Aorta (tissue), 5 donors: Measurements from ENCODE around the gene ROBO1. TPM values are rescaled to one million over a fixed set of nuclear protein-coding genes. Genes with fewer than 3 reads are reported as not detected.

Source experiments
- ATAC-seq: fragments of 200-7000 bp; cut with Tn5 transposase; one replicate; pipeline ENCODE4 v1.9.1; 2022; ENCODE audit warnings: moderate library complexity; ENCODE audit not compliant: low FRiP score
- DNase-seq, 2 donors: peaks; one replicate each; pipeline ENCODE4 v3.0.0-alpha.2; 2020
- H3K27ac ChIP-seq, 2 donors: one replicate each; pipeline ENCODE4 v1.5.1; 2013; ENCODE audit warnings: low read length in 2 of 2, mild to moderate bottlenecking in 2 of 2, moderate library complexity in 2 of 2, control low read depth in 1 of 2, inconsistent platforms in 1 of 2, low read depth in 1 of 2
- H3K27me3 ChIP-seq, 2 donors: one replicate each; pipeline ENCODE4 v1.6.1; 2013; ENCODE audit warnings: control low read depth in 1 of 2, low read length in 1 of 2, mild to moderate bottlenecking in 1 of 2, moderate library complexity in 1 of 2; ENCODE audit not compliant: insufficient read depth in 2 of 2, control insufficient read depth in 1 of 2
- H3K36me3 ChIP-seq, 2 donors: one replicate each; pipeline ENCODE4 v1.6.1; 2013; ENCODE audit warnings: control low read depth in 1 of 2, low read length in 1 of 2, mild to moderate bottlenecking in 1 of 2; ENCODE audit not compliant: insufficient read depth in 2 of 2, control insufficient read depth in 1 of 2
- H3K4me1 ChIP-seq, 2 donors: one replicate each; pipeline ENCODE4 v1.6.1; 2013; ENCODE audit warnings: low read length in 2 of 2, control low read depth in 1 of 2, mild to moderate bottlenecking in 1 of 2, moderate library complexity in 1 of 2; ENCODE audit not compliant: insufficient read depth in 2 of 2, control insufficient read depth in 1 of 2
- H3K4me3 ChIP-seq, 2 donors: one replicate each; pipeline ENCODE4 v1.5.1; 2013; ENCODE audit warnings: low read length in 2 of 2, control low read depth in 1 of 2, mild to moderate bottlenecking in 1 of 2
- H3K9me3 ChIP-seq: one replicate; pipeline ENCODE4 v1.6.1; 2013; ENCODE audit warnings: mild to moderate bottlenecking, low read length; ENCODE audit not compliant: control insufficient read depth
- WGBS, 2 donors: extraction: QIAGEN DNeasy Blood & Tissue Kit; methylation state at CpG; one replicate each; pipeline ENCODE4 v1.1.7; 2013; 5-methylcytosine and 5-hydroxymethylcytosine counted together
- intact Hi-C, 2 donors: fragments of 100-400 bp; cut with DNase I; formaldehyde crosslinking; loops; one replicate each; pipeline versions ENCODE4 v1.14.2 to v1.15.0; 2022
- polyA plus RNA-seq, 2 donors: library from polyadenylated mRNA; stranded (reverse); fragments of 200-250 nt; gene quantifications; one replicate each; pipeline ENCODE4 v1.2.3, GENCODE V29; 2013
- total RNA-seq, 2 donors: library from RNA; stranded (reverse); fragmentation: NEBNext Ultra II Directional; extraction: Animal tissue kit (Norgen Biotek cat#: 25700); gene quantifications; one replicate each; pipeline ENCODE4 v1.2.1, GENCODE V29; 2021
- donor health status: healthy with polysubstance abuse.
- donor health status: Bipolar disorder and iron deficiency.
- donor health status: DM: no; HTN: no; CAD: no.
- donor health status: DM: no; HTN: no; CAD: no.
- donor health status: DM: yes; HTN: yes; CAD: no.

The ROBO1 gene
- total and polyA plus RNA-seq, 4 donors, result 2.1 to 33.1 (median 16.6) TPM

DNA sequence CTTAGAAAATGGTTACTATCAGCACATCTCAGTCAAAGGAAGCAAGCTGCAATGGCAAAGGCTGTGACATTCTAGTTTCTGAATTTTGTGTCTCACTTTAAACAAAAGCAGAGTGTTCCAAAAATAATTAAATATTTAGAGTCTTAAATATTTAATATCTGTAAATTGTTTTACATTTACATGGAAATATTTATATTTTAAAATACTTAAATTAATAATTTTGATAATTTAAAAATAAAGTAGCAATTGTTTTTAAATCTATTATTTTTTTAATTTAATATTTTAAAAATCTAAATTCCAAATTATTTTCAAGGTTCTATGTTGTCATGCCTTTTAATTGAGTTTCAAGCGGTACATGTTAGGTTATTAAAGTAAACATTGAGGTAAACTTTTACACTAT is 843.1 kb downstream of the ROBO1 start:
- no peak overlapping the region for H3K4me3 ChIP-seq
- ATAC-seq (no peak), DNase-seq (no peak)
- WGBS, 2 donors, result 97 to 100% methylated on average over 1 of the region's 1 CpG
- H3K9me3 ChIP-seq, result no peaks in the 10 kb centered on the region
- H3K27me3 ChIP-seq, result no peaks in the 10 kb centered on the region
- no peak overlapping the region for H3K27ac ChIP-seq
- H3K4me1 ChIP-seq, result no peaks in the 10 kb centered on the region
- intact Hi-C loops, result no loop called here
- H3K36me3 ChIP-seq, result no peaks in the 10 kb centered on the region

DNA sequence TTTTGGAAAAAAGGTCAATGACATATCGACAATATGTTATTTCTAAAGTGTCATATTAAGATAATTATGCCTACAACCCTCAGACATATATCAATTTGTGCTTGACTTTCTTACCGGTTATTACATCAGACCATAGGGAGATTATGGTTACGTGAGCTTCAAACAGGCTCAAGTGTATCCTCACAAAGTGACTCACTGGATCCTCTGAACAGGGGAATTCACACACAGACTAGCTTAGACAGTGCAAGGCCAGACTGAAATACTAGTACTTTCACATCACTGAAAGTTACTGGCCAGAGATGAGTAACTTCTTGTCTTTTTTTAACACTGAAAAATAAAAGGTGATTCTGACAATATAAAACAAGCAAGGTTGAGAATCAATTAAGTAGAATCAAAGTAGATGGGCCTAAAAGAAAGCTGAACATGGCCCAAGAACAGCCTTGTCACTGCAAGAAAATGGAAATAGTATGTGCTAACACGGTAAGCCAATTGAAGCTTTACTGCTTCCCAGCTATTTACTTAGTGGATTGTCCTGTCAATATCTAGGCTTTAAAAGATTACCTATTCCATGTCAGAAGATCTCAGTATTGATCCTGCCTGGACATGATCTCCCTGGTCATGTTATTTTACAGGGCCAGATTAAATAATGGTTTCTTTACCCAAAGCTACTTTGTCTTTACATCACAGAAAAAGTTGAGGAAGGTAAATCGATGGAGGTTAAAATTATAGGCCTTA is 848.6 kb downstream of the ROBO1 start:
- DNase-seq (no peak), ATAC-seq (no peak)
- H3K9me3 ChIP-seq, result no peaks in the 10 kb centered on the region
- H3K4me3 ChIP-seq, result no peak overlapping the region
- H3K36me3 ChIP-seq, result no peaks in the 10 kb centered on the region
- 85 to 91% methylated on average over 5 of the region's 5 CpGs for WGBS, 2 donors
- intact Hi-C loops, result no loop called here
- no peaks in the 10 kb centered on the region for H3K27me3 ChIP-seq
- no peak overlapping the region for H3K27ac ChIP-seq
- no peaks in the 10 kb centered on the region for H3K4me1 ChIP-seq

DNA sequence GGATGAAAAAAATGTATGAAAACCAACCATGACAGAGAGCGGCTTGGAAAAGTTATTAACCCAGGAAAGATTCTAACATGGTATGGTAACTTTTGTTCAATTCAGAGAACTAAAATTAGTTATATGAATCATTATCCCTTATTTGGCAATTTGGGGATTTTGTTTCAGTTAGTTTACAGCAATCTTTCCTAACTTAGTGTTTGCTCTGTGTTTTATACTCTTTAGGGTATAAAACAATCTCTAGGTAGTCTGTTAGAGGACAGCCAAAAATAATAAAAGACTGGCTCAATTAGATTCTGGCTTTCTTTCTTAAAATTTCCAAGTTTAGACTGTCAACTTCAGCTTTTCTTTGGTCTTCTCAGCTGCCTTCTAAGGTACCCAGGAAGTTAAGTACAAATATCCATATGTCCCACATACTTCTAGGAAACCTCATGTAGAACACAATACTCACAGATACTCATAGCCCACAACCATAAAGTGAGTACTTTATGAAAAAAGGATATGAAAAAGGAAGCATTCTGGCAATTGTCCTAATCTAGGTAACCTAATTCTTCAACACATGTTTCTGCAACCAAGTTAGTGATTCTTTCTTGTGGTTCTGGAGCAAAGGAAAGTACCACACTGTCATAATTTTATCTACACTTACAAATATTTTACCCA is 849.3 kb downstream of the ROBO1 start:
- H3K4me3 ChIP-seq, result no peak overlapping the region
- intact Hi-C loops, result no loop called here
- H3K36me3 ChIP-seq, result no peaks in the 10 kb centered on the region
- no peak for DNase-seq
- no peak for ATAC-seq
- no peak overlapping the region for H3K27ac ChIP-seq
- no peaks in the 10 kb centered on the region for H3K27me3 ChIP-seq
- H3K4me1 ChIP-seq, result no peaks in the 10 kb centered on the region
- WGBS, 2 donors, result 74 to 76% methylated on average over 1 of the region's 1 CpG
- H3K9me3 ChIP-seq, result no peaks in the 10 kb centered on the region

DNA sequence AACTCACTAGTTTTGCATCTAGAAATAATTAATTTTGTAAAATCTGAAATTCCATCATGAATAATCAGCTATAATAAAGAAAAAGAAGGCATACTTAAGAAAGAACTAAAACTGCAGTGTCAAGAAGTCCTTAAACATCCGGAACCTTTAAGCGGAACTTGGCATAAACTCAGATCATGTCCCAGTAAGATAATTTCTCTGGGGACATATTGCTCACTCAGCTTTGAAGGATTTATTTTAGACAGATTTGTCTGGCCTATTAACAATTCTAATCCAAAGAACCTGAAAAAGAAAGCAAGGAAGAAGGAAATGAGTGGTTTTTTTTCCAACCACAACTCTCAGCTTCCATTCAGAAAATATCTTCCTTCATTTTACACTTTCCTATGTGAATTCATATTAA is 850.3 kb downstream of the ROBO1 start:
- 61 to 71% methylated on average over 2 of the region's 2 CpGs for WGBS, 2 donors

DNA sequence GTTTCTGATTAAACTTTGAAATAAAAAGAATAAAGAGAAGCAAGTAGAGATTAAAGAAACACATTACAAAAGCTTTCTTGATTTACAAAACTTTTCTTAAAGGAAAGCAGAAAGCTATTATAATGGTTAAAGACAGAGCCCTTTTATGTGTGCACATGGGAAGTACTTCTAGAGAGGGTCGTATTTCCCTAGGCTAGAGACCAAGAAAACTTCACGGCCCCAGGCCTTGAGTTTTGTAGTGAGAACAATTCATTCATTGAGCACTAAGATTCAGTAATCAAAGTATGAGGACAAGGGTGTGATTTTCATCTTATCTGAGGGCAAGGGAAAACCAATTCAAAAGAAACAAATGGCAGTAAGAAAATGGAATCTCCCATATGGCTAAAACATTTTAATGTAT is 854.1 kb downstream of the ROBO1 start:
- WGBS, 2 donors, result 50 to 52% methylated on average over 2 of the region's 2 CpGs
- H3K27me3 ChIP-seq, result no peaks in the 10 kb centered on the region
- intact Hi-C loops, result no loop called here
- H3K4me1 ChIP-seq, result no peaks in the 10 kb centered on the region
- no peaks in the 10 kb centered on the region for H3K36me3 ChIP-seq
- H3K9me3 ChIP-seq, result no peaks in the 10 kb centered on the region
- no peak overlapping the region for H3K4me3 ChIP-seq
- DNase-seq, result no peak
- H3K27ac ChIP-seq, result no peak overlapping the region
- no peak for ATAC-seq

More for the DNA sequence above, 850.3 kb downstream of the ROBO1 start:
- H3K27ac ChIP-seq, result no peak overlapping the region
- no peaks in the 10 kb centered on the region for H3K9me3 ChIP-seq
- H3K4me1 ChIP-seq, result no peaks in the 10 kb centered on the region
- H3K36me3 ChIP-seq, result no peaks in the 10 kb centered on the region
- DNase-seq (no peak), ATAC-seq (no peak)
- H3K27me3 ChIP-seq, result no peaks in the 10 kb centered on the region
- H3K4me3 ChIP-seq, result no peak overlapping the region
- intact Hi-C loops, result no loop called here

DNA sequence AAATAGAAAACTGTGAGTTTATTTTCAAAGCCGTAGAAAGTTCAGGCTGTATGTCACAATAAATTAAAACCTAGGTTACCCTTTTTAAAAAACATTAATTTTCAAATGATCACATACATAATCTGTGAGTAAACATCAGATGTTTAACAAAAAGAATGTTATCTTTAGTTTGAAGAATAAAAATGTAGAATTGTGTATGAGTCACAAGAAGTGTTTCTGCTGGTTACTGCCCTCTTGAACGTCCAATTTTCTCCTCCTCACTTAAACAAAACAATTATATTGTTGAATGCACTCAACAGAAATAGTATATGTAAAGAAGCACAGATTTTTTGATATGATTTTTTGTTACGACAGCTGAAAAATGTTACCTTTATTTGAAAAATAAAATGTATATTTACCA is 855.1 kb downstream of the ROBO1 start:
- Histone ChIP-seq H3K4me3 (no peak overlapping the region), H3K27ac (no peak overlapping the region), H3K36me3 (no peaks in the 10 kb centered on the region), H3K27me3 (no peaks in the 10 kb centered on the region), H3K4me1 (no peaks in the 10 kb centered on the region), H3K9me3 (no peaks in the 10 kb centered on the region)
- WGBS, 2 donors, result 81 to 83% methylated on average over 3 of the region's 3 CpGs
- no peak for ATAC-seq
- intact Hi-C loops, result no loop called here
- DNase-seq, result no peak

DNA sequence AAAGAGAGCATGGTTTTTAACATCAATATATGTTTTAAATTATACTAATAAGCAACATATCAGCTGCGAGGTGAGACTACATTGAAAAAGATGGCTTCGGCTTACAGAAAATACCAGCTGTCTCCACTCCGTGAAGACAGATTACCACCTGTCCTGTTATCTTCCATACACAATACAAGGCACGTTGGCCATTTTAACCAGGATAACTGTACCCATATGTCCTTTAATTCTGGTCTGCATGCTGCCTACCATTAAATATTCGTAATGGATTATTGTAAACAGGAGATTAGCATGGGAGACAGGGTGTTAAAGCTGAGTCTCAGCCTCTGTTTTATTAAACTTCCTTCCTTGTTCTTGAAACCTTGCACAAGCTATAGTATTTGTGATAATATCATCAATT is 855.5 kb downstream of the ROBO1 start:
- no peaks in the 10 kb centered on the region for H3K9me3 ChIP-seq
- H3K27ac ChIP-seq, result no peak overlapping the region
- WGBS, 2 donors, result 78 to 85% methylated on average over 5 of the region's 5 CpGs
- no peak for ATAC-seq
- no peaks in the 10 kb centered on the region for H3K27me3 ChIP-seq
- intact Hi-C loops, result no loop called here
- H3K36me3 ChIP-seq, result no peaks in the 10 kb centered on the region
- H3K4me1 ChIP-seq, result no peaks in the 10 kb centered on the region
- no peak overlapping the region for H3K4me3 ChIP-seq
- no peak for DNase-seq

DNA sequence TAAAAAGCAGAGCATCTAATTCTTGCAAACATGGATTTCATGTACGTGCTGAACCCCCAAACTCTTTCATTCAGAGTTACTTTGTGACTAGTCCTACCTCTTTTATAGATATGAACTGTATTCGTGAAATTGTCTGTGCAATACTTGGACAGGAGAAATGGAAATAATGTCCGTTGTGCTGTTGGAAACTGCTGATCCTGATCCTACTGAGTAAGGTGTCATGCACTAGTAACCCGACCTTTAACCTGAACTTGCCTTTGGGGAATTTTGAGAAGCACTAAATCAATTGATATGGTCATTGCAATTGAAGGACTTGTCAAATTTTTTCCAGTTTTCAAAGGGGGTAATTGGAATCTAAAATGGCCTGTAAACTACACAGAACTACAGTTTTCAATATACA is 856.4 kb downstream of the ROBO1 start:
- ATAC-seq, result no peak
- WGBS, 2 donors, result 89 to 91% methylated on average over 4 of the region's 4 CpGs
- Histone ChIP-seq H3K27me3 (no peaks in the 10 kb centered on the region), H3K4me3 (no peak overlapping the region), H3K27ac (no peak overlapping the region), H3K4me1 (no peaks in the 10 kb centered on the region), H3K9me3 (no peaks in the 10 kb centered on the region), H3K36me3 (no peaks in the 10 kb centered on the region)
- no peak for DNase-seq
- intact Hi-C loops, result no loop called here

DNA sequence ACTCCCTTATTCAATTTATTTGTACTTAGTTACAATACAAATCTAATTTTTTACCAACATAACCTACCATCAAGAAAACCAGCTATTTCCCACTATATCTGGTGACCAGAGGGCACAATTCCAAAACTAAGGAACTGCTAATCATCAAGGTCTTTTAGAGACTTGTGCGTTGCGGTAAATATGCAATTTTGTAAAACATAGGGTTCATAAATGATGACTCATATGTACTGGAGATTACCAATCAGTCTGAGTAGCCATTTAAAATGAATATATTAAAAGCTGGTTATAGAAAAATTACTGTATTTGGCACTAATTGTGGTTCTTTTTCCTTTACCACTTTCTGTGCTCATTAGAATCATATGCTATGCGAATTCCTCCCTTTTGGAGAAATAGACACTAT is 859.6 kb downstream of the ROBO1 start:
- ATAC-seq, result no peak
- Histone ChIP-seq H3K27me3 (no peaks in the 10 kb centered on the region), H3K36me3 (no peaks in the 10 kb centered on the region), H3K27ac (no peak overlapping the region), H3K4me3 (no peak overlapping the region), H3K4me1 (no peaks in the 10 kb centered on the region), H3K9me3 (no peaks in the 10 kb centered on the region)
- no peak for DNase-seq
- intact Hi-C loops, result no loop called here
- 76 to 86% methylated on average over 3 of the region's 3 CpGs for WGBS, 2 donors
